Neural crest cell (in vitro differentiated cells): ENCODE data around the gene ROBO1. TPM values are rescaled to one million over a fixed set of nuclear protein-coding genes. Genes with fewer than 3 reads are reported as not detected.

Experiments
- DNase-seq: peaks from one replicate; pipeline ENCODE4 v3.0.0; 2021; ENCODE audit warnings: low read depth, mixed read lengths, low spot score
- H3K27ac Mint-ChIP-seq: one replicate; pipeline ENCODE4 v1.8.0; 2021; ENCODE audit warnings: mild to moderate bottlenecking, mixed read lengths; ENCODE audit not compliant: unreplicated experiment
- H3K27me3 Mint-ChIP-seq: 2 replicates; pipeline ENCODE4 v1.8.0; 2021; ENCODE audit warnings: low read depth, mild to moderate bottlenecking, mixed read lengths
- H3K36me3 Mint-ChIP-seq: 2 replicates; pipeline ENCODE4 v1.8.0; 2021; ENCODE audit warnings: low read depth, mild to moderate bottlenecking, mixed read lengths
- H3K4me1 Mint-ChIP-seq: 2 replicates; pipeline ENCODE4 v1.8.0; 2021; ENCODE audit warnings: mixed read lengths
- H3K4me3 Mint-ChIP-seq: one replicate; pipeline ENCODE4 v1.8.0; 2021; ENCODE audit warnings: mild to moderate bottlenecking, mixed read lengths
- H3K9me3 Mint-ChIP-seq: 2 replicates; pipeline ENCODE4 v1.8.0; 2021; ENCODE audit warnings: mixed read lengths
- CTCF ChIP-seq: fragments of 200-600 bp; sonication (generic); conservative IDR thresholded peaks from 2 replicates; pipeline ENCODE4 v1.5.0; 2021; ENCODE audit warnings: antibody characterized with exemption, mild to moderate bottlenecking
- total RNA-seq: library from RNA; stranded (reverse); gene quantifications from 2 replicates; pipeline ENCODE4 v1.2.1, GENCODE V29; 2021

The ROBO1 gene
- total RNA-seq, 1 donor from 2014 or later, result 88.7 TPM

- Mint-ChIP-seq H3K4me3 (no peak overlapping the region), H3K27me3 (no peaks in the 10 kb centered on the region)
Observed at GRCh38 chr3:79160421-79160820, 607.4 kb downstream of the ROBO1 start.

GRCh38 chr3:79159736-79160135 lies 608.1 kb downstream of the ROBO1 start:
- Mint-ChIP-seq H3K4me1 (peaks cover 18% of the 10 kb centered on the region), H3K27me3 (no peaks in the 10 kb centered on the region), H3K4me3 (no peak overlapping the region), H3K36me3 (no peaks in the 10 kb centered on the region), H3K9me3 (no peaks in the 10 kb centered on the region), H3K27ac (no peak overlapping the region)
- TF ChIP-seq CTCF, result no peak
- no peak for DNase-seq

More at GRCh38 chr3:79160421-79160820, 607.4 kb downstream of the ROBO1 start:
- H3K36me3 Mint-ChIP-seq, result no peaks in the 10 kb centered on the region
- no peak for TF ChIP-seq CTCF
- H3K27ac Mint-ChIP-seq, result no peak overlapping the region
- DNase-seq, result no peak
- peaks cover 2% of the 10 kb centered on the region for H3K9me3 Mint-ChIP-seq
- peaks cover 12% of the 10 kb centered on the region for H3K4me1 Mint-ChIP-seq

- Mint-ChIP-seq H3K27me3 (no peaks in the 10 kb centered on the region), H3K4me1 (peaks cover 27% of the 10 kb centered on the region), H3K4me3 (no peak overlapping the region), H3K27ac (no peak overlapping the region), H3K9me3 (no peaks in the 10 kb centered on the region), H3K36me3 (no peaks in the 10 kb centered on the region)
- TF ChIP-seq CTCF, result no peak
- DNase-seq, result no peak
Observed at GRCh38 chr3:79157191-79157590, 610.6 kb downstream of the ROBO1 start.

GRCh38 chr3:79154865-79155264 lies 612.9 kb downstream of the ROBO1 start:
- H3K4me3 Mint-ChIP-seq, result peak overlapping the region; percentile 5
- H3K36me3 Mint-ChIP-seq, result no peaks in the 10 kb centered on the region
- peak overlapping the region; percentile 13 for H3K27ac Mint-ChIP-seq

GRCh38 chr3:79148786-79149185 lies 619.0 kb downstream of the ROBO1 start:
- Mint-ChIP-seq H3K27ac (no peak overlapping the region), H3K36me3 (no peaks in the 10 kb centered on the region), H3K4me1 (peaks cover under 1% of the 10 kb centered on the region), H3K9me3 (peaks cover 7% of the 10 kb centered on the region), H3K4me3 (no peak overlapping the region), H3K27me3 (no peaks in the 10 kb centered on the region)
- no peak for TF ChIP-seq CTCF
- DNase-seq, result no peak

More at GRCh38 chr3:79154865-79155264, 612.9 kb downstream of the ROBO1 start:
- peaks cover 7% of the 10 kb centered on the region for H3K9me3 Mint-ChIP-seq
- H3K27me3 Mint-ChIP-seq, result no peaks in the 10 kb centered on the region
- no peak for TF ChIP-seq CTCF
- H3K4me1 Mint-ChIP-seq, result peaks cover 27% of the 10 kb centered on the region
- no peak for DNase-seq

- peaks cover 2% of the 10 kb centered on the region for H3K9me3 Mint-ChIP-seq
Observed at GRCh38 chr3:79146024-79146423, 621.8 kb downstream of the ROBO1 start.

More at GRCh38 chr3:79146024-79146423, 621.8 kb downstream of the ROBO1 start:
- no peak for DNase-seq
- Mint-ChIP-seq H3K4me3 (no peak overlapping the region), H3K36me3 (no peaks in the 10 kb centered on the region), H3K27ac (no peak overlapping the region), H3K27me3 (no peaks in the 10 kb centered on the region), H3K4me1 (peaks cover 10% of the 10 kb centered on the region)
- no peak for TF ChIP-seq CTCF
